CD4-positive, alpha-beta T cell (primary cell): ENCODE measurements around the gene ATG7. TPM values are rescaled to one million over a fixed set of nuclear protein-coding genes. Genes with fewer than 3 reads are reported as not detected.

Experiments used
- ATAC-seq: fragments of 200-7000 bp; cut with Tn5 transposase; one replicate; pipeline ENCODE4 v1.10.0; 2022; ENCODE audit warnings: mild to moderate bottlenecking; ENCODE audit not compliant: poor library complexity
- CTCF ChIA-PET: fragments of 350-600 bp; sonication (Branson Sonifier 250); formaldehyde crosslinking; loops from one replicate; lab custom pipeline; 2021; ENCODE audit warnings: antibody characterized with exemption, inconsistent platforms; lab: Charles Lee
- POLR2A ChIA-PET: fragments of 350-600 bp; sonication (Branson Sonifier 250); formaldehyde crosslinking; loops from one replicate; lab custom pipeline; 2021; ENCODE audit warnings: antibody characterized with exemption, inconsistent platforms; lab: Charles Lee
- DNase-seq, 14 experiments: peaks; one replicate each; pipeline ENCODE4 v3.0.0-alpha.2; 2013 to 2020; ENCODE audit warnings: mixed read lengths in 2 of 14
- H3K27ac ChIP-seq, 2 donors: one replicate each; pipeline versions ENCODE4 v1.5.1 to v1.7.0; 2013; ENCODE audit warnings: low read length in 2 of 2, low read depth in 1 of 2, mild to moderate bottlenecking in 1 of 2
- H3K27me3 ChIP-seq, 2 experiments: 1 replicate in 1 of 2; 2 replicates in 1 of 2; pipeline versions ENCODE4 v1.6.1 to v1.7.0; 2013; ENCODE audit warnings: low read length in 2 of 2, control low read depth in 1 of 2, mild to moderate bottlenecking in 1 of 2, moderate library complexity in 1 of 2; ENCODE audit not compliant: insufficient read depth in 2 of 2, control insufficient read depth in 1 of 2
- H3K36me3 ChIP-seq: one replicate; pipeline ENCODE4 v1.6.1; 2013; ENCODE audit warnings: low read length, control low read depth; ENCODE audit not compliant: insufficient read depth
- H3K4me1 ChIP-seq: one replicate; pipeline ENCODE4 v1.6.1; 2013; ENCODE audit warnings: low read length, control low read depth; ENCODE audit not compliant: insufficient read depth
- H3K4me3 ChIP-seq: one replicate; pipeline ENCODE4 v1.5.1; 2013; ENCODE audit warnings: mild to moderate bottlenecking, low read length, moderate library complexity
- H3K9me3 ChIP-seq, 2 experiments: 1 replicate in 1 of 2; 2 replicates in 1 of 2; pipeline versions ENCODE4 v1.6.1 to v1.7.0; 2013; ENCODE audit warnings: low read length in 2 of 2, mild to moderate bottlenecking in 2 of 2, control low read depth in 1 of 2, moderate library complexity in 1 of 2; ENCODE audit not compliant: control insufficient read depth in 1 of 2, insufficient read depth in 1 of 2
- H3K27ac Mint-ChIP-seq: one replicate; pipeline ENCODE4 v1.8.0; 2020; ENCODE audit warnings: mixed read lengths
- H3K27me3 Mint-ChIP-seq: one replicate; pipeline ENCODE4 v1.8.0; 2021; ENCODE audit warnings: mixed read lengths
- H3K36me3 Mint-ChIP-seq: one replicate; pipeline ENCODE4 v1.8.0; 2021; ENCODE audit warnings: low read depth, mixed read lengths
- H3K4me1 Mint-ChIP-seq: one replicate; pipeline ENCODE4 v1.8.0; 2021; ENCODE audit warnings: low read depth, mixed read lengths
- H3K4me3 Mint-ChIP-seq: one replicate; pipeline ENCODE4 v1.8.0; 2020; ENCODE audit warnings: mild to moderate bottlenecking, mixed read lengths
- H3K9me3 Mint-ChIP-seq: one replicate; pipeline ENCODE4 v1.8.0; 2020; ENCODE audit warnings: mixed read lengths
- intact Hi-C, 2 experiments: fragments of 100-400 bp; cut with DNase I in 1 of 2; cut with micrococcal nuclease in 1 of 2; formaldehyde crosslinking; loops; one replicate each; pipeline versions ENCODE4 v1.15.1 to v1.9.0; 2023 to 2025; cut with DNase I, micrococcal nuclease
- total RNA-seq, 174 experiments: library from RNA in 2 of 174; stranded (reverse) in 2 of 174; gene quantifications; one replicate each; pipeline ENCODE4 v1.2.3 and lab custom pipeline; 2021 to 2026
- TF ChIP-seq, protein P1 (sequence below): fragments of 200-600 bp; IDR thresholded peaks from one replicate; pipeline ENCODE4 v1.8.0; 2022; ENCODE audit warnings: antibody characterized with exemption, mild to moderate bottlenecking

The ATG7 gene
- total RNA-seq, 2 experiments from 2014 or later: 21.4 to 25.7 TPM

- Histone ChIP-seq H3K4me3 (no peak overlapping the region), H3K27me3 (no peaks in the 10 kb centered on the region), H3K27ac (no peak overlapping the region), H3K4me1 (no peaks in the 10 kb centered on the region), H3K9me3 (peaks cover 0 to 7% of the 10 kb centered on the region in 2 experiments), H3K36me3 (no peaks in the 10 kb centered on the region)
- Mint-ChIP-seq H3K9me3 (no peaks in the 10 kb centered on the region), H3K36me3 (no peaks in the 10 kb centered on the region), H3K4me3 (no peak overlapping the region), H3K27me3 (no peaks in the 10 kb centered on the region), H3K4me1 (no peaks in the 10 kb centered on the region), H3K27ac (no peak overlapping the region)
- ATAC-seq: no peak
- no peak for DNase-seq
- ChIA-PET CTCF (interaction anchor here (0.6 kb wide), 1 partner anchor 348 kb away, joined by 3 read pairs; no protein-coding TSS in a partner anchor), POLR2A (no interaction called here)
- intact Hi-C loops: no loop called here
- TF ChIP-seq, protein P1, sequence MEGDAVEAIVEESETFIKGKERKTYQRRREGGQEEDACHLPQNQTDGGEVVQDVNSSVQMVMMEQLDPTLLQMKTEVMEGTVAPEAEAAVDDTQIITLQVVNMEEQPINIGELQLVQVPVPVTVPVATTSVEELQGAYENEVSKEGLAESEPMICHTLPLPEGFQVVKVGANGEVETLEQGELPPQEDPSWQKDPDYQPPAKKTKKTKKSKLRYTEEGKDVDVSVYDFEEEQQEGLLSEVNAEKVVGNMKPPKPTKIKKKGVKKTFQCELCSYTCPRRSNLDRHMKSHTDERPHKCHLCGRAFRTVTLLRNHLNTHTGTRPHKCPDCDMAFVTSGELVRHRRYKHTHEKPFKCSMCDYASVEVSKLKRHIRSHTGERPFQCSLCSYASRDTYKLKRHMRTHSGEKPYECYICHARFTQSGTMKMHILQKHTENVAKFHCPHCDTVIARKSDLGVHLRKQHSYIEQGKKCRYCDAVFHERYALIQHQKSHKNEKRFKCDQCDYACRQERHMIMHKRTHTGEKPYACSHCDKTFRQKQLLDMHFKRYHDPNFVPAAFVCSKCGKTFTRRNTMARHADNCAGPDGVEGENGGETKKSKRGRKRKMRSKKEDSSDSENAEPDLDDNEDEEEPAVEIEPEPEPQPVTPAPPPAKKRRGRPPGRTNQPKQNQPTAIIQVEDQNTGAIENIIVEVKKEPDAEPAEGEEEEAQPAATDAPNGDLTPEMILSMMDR: no peak
These were observed 236.4 kb downstream of the ATG7 start for GRCh38 chr3:11508346-11509172.

DNA sequence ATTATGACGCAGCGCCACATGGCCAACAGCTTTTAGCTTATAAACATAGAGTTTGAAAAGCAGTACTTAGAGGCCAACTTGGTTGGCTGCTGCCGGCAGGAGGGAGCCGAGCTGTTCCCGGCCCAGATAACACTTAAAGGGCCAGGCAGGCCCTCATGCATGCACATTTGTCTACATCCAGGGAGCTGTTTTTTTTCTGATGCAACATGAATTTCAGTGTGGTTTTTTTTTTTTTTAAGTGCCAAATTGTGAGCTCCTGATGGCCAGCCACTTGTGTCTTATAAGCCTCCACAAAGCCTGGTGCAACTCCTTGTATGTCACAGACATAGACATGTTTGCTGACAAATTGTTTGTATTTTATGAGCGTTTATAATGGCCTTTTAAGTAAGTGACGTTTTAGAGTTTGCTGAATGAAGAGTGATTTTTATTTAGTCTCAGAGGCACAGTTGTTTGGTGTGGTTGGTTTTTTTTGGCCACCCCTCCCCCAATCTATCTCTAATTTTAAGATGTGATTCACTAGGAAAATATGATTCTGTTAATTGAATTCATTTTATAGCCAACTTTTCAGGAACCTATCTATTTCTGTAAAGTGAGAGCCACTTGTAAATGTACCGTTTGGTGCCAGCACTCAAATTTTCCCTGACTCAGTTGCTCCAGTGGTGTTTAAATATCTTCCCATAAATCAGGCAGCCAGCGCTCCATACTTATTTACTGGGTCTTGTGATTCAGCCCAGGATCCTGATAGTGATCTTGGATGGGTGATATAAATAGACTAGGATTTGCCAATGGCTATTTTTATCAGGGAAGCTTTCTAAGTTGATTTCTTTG, 237.2 kb downstream of the ATG7 start:
- H3K9me3 ChIP-seq: peaks cover 0 to 7% of the 10 kb centered on the region in 2 experiments
- H3K27me3 ChIP-seq: no peaks in the 10 kb centered on the region
- Mint-ChIP-seq H3K27me3 (no peaks in the 10 kb centered on the region), H3K36me3 (peaks cover 3% of the 10 kb centered on the region), H3K4me3 (no peak overlapping the region), H3K9me3 (no peaks in the 10 kb centered on the region), H3K4me1 (no peaks in the 10 kb centered on the region), H3K27ac (no peak overlapping the region)
- CTCF ChIA-PET: interaction anchor here (0.6 kb wide), 1 partner anchor 347 kb away, joined by 3 read pairs; no protein-coding TSS in a partner anchor
- no peaks in the 10 kb centered on the region for H3K4me1 ChIP-seq
- H3K4me3 ChIP-seq: no peak overlapping the region
- TF ChIP-seq, protein P1: no peak
- POLR2A ChIA-PET: no interaction called here
- intact Hi-C loops: no loop called here
- no peak overlapping the region for H3K27ac ChIP-seq
- no peak for DNase-seq
- no peaks in the 10 kb centered on the region for H3K36me3 ChIP-seq
- ATAC-seq: no peak

DNA sequence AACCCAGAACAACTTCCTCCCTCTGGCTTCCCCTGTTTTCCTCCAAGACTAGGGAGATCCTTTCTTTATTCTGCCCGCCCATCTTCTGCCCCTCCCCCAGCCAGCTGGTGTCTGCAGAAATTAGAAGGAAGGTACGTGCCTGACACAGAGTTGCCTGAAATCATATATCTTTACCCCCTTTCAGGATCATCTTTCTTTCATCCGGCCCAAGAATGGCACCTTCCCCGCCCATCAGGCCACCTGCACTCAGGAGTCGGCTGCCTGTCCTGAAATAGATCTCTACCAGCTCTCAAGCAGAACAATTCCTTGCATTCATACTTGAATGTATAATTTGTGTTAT, 237.8 kb downstream of the ATG7 start:
- H3K27ac Mint-ChIP-seq: no peak overlapping the region
- intact Hi-C loops: loop anchor here in 1 of 2 experiments (10.0 kb wide), 1 partner anchor 55 kb away; no protein-coding TSS in a partner anchor

More for the DNA sequence above, 237.8 kb downstream of the ATG7 start:
- no peak for ATAC-seq
- peaks cover 3% of the 10 kb centered on the region for H3K36me3 Mint-ChIP-seq
- no peak for DNase-seq
- no peaks in the 10 kb centered on the region for H3K4me1 Mint-ChIP-seq
- H3K9me3 ChIP-seq: peaks cover 0 to 7% of the 10 kb centered on the region in 2 experiments
- POLR2A ChIA-PET: no interaction called here
- no peaks in the 10 kb centered on the region for H3K27me3 ChIP-seq
- TF ChIP-seq, protein P1: no peak
- H3K27me3 Mint-ChIP-seq: no peaks in the 10 kb centered on the region
- no peak overlapping the region for H3K27ac ChIP-seq
- H3K4me3 Mint-ChIP-seq: no peak overlapping the region
- H3K4me3 ChIP-seq: no peak overlapping the region
- CTCF ChIA-PET: no interaction called here
- H3K9me3 Mint-ChIP-seq: no peaks in the 10 kb centered on the region
- H3K36me3 ChIP-seq: no peaks in the 10 kb centered on the region
- H3K4me1 ChIP-seq: no peaks in the 10 kb centered on the region
